ENCODE results near the gene CHCHD4. TPM values are rescaled to one million over a fixed set of nuclear protein-coding genes. Genes with fewer than 3 reads are reported as not detected.

CHCHD4 gene
- total and polyA plus RNA-seq, 8 donors = 3.2 to 8.6 (median 5.3) TPM

GRCh38 chr3:14147066-14147435, 22.4 kb upstream of the CHCHD4 start:
- intact Hi-C loops (cut with DNase I) = no loop called here
- Histone ChIP-seq H3K27me3 (no peaks in the 10 kb centered on the region), H3K4me3 (no peak overlapping the region), H3K36me3 (peaks cover 0 to 43% (median 30%) of the 10 kb centered on the region in 3 donors), H3K4me1 (peaks cover 10 to 16% (median 13%) of the 10 kb centered on the region in 3 donors), H3K9me3 (no peaks in the 10 kb centered on the region), H3K27ac (no peak overlapping the region)
- 86 to 89% methylated on average over 5 of the region's 5 CpGs for WGBS, 2 donors
- no peak for TF ChIP-seq CTCF (IDR thresholded peaks at IDR 0.05)
- ATAC-seq (no peak), DNase-seq (peak in 1 of 6 donors; percentile 10), FAIRE-seq (no peak)

- H3K27me3 ChIP-seq = no peaks in the 10 kb centered on the region
- FAIRE-seq (no peak), DNase-seq (peak in 2 of 6 donors; percentile 11 to 57), ATAC-seq (no peak)
- no peaks in the 10 kb centered on the region for H3K9me3 ChIP-seq
- no peak for TF ChIP-seq CTCF (IDR thresholded peaks at IDR 0.05)
- WGBS, 2 donors = 94 to 95% methylated on average over 10 of the region's 10 CpGs
- H3K36me3 ChIP-seq = peaks cover 0 to 40% (median 27%) of the 10 kb centered on the region in 3 donors
- H3K4me3 ChIP-seq = no peak overlapping the region
- intact Hi-C loops (cut with DNase I) = no loop called here
- H3K27ac ChIP-seq = no peak overlapping the region
- H3K4me1 ChIP-seq = peaks cover 10 to 16% (median 13%) of the 10 kb centered on the region in 3 donors
Observed at GRCh38 chr3:14146381-14147065, 21.9 kb upstream of the CHCHD4 start.

- peaks cover 0 to 40% (median 27%) of the 10 kb centered on the region in 3 donors for H3K36me3 ChIP-seq
- FAIRE-seq (no peak), ATAC-seq (no peak), DNase-seq (peak in 2 of 6 donors; percentile 17 to 74)
- TF ChIP-seq CTCF (IDR thresholded peaks at IDR 0.05) = no peak
- intact Hi-C loops (cut with DNase I) = no loop called here
- H3K4me1 ChIP-seq = peaks cover 10 to 16% (median 13%) of the 10 kb centered on the region in 3 donors
- H3K27me3 ChIP-seq = no peaks in the 10 kb centered on the region
- H3K9me3 ChIP-seq = no peaks in the 10 kb centered on the region
- H3K4me3 ChIP-seq = no peak overlapping the region
- peak overlapping the region; percentile 75 to 94 (median 86) for H3K27ac ChIP-seq
- 90 to 93% methylated on average over 9 to 10 of the region's 10 CpGs for WGBS, 2 donors
Observed at GRCh38 chr3:14145670-14146380, 21.2 kb upstream of the CHCHD4 start.

GRCh38 chr3:14145236-14145635, 20.6 kb upstream of the CHCHD4 start:
- H3K9me3 ChIP-seq = no peaks in the 10 kb centered on the region
- H3K4me1 ChIP-seq = peaks cover 10 to 16% (median 13%) of the 10 kb centered on the region in 3 donors
- DNase-seq (no peak), FAIRE-seq (no peak), ATAC-seq (no peak)
- WGBS, 2 donors = 91 to 93% methylated on average over 9 of the region's 9 CpGs
- no peaks in the 10 kb centered on the region for H3K27me3 ChIP-seq
- intact Hi-C loops (cut with DNase I) = no loop called here
- no peak overlapping the region for H3K4me3 ChIP-seq
- TF ChIP-seq CTCF (IDR thresholded peaks at IDR 0.05) = no peak
- peak overlapping the region; percentile 75 to 94 (median 86) for H3K27ac ChIP-seq
- H3K36me3 ChIP-seq = peaks cover 0 to 40% (median 27%) of the 10 kb centered on the region in 3 donors
